Stimulated activated CD4-positive, alpha-beta T cell treated with anti-CD3 and anti-CD28 coated beads, Interleukin-1b, Interleukin-23, amount 100 ng/mL, for 4 hours (primary cell): ENCODE results near the gene CREBBP.

Experiments
- DNase-seq, 2 donors: peaks; one replicate each; pipeline ENCODE4 v3.0.0-alpha.2; 2020; ENCODE audit warnings: low read depth in 2 of 2

Gene CREBBP

DNA sequence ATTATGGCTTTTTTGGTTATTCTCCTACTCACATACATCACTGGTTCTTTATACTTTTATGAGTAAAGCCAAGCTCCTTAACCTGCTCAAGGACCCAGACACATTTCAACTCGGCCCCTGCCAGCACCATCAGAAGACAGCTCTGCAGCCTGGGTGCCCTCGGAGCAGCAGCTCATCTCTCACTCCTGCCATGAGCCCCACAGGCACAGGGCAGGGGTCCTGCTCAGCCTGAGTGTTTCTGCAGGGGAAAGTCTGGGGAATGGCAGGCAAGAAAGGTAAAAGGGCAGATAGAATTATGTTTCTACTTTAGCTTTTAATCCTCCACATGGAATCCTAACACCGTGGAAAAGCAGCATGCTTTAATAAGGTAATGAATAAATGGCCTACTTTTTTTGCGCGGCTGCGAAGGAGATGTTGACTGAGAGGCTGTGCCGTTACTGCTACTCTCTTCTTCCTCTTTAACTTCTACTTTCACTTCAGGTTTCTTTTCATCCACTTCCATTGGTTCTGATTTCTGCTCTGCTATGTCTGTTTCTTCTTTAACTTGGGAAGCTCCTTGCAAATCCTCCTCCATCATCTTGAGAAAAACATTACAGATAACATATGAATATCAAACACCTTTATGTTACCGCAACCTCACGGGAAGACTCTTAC is 113.1 kb downstream of the CREBBP start:
- DNase-seq, result no peak

GRCh38 chr16:3766177-3766576 is 114.3 kb downstream of the CREBBP start:
- DNase-seq, result no peak

- no peak for DNase-seq
These were observed 116.1 kb downstream of the CREBBP start for GRCh38 chr16:3764409-3764808.

DNA sequence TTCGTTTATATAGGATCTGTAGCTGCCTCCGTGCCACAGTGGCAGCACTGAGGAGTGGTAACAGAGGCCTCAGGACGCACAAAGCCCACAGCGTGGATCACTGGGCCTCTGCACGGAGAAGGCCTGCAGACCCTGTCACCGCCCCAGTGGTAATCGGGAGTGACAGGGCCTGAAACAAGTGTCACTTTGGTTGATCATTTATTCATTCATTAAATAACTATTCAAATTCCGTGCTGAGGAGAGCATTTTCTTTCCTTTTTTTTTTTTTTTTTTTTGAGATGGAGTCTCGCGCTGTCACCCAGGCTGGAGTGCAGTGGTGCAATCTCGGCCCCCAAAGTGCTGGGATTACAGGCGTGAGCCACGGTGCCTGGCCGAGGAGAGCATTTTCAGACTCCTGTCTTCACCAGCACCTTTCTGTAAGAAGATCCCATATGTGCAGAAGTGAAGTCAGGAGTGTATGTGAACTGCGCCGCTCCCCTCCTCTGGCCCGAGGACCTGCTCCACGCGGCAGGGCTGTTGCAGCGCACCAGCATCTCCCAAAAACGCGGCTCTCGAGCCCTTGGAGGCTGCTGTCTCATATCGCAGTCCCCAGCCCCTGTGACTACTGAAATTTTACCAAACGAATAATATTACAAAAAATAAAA is 118.3 kb downstream of the CREBBP start:
- DNase-seq, result no peak

GRCh38 chr16:3761375-3762106 is 119.0 kb downstream of the CREBBP start:
- DNase-seq, result no peak

DNA sequence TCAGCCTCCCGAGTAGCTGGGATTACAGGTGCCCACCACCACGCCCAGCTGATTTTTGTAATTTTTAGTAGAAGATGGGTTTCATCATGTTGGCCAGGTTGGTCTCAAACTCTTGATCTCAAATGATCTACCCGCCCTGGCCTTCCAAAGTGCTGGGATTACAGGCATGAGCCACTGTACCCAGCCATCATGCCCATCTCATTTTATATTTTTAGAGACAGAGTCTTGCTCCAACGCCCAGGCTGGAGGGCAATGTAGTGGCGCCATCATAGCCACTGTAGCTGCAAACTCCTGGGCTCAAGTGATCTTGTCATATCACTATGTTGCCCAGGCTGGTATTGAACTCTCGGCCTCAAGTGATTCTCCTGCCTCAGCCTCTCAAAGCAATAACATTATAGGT is 120.0 kb downstream of the CREBBP start:
- DNase-seq, result no peak

DNA sequence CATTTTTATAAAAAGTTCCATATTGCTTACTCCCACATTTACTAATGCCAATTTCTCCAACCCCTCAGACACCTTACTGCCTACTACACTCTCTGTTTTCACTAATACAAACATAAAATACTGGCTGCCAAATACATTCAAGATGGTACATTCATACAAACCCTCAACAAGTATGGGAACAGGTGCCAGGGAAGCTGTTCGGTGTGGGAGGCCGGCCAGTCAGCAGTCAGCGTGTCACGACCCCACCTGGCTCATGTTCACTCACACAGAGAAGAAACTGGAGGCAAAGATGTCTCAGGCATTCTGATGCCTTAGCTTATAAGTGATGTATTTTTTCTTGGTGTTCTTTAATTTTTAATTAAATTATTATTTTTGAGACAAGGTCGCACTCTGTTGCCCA is 120.8 kb downstream of the CREBBP start:
- no peak for DNase-seq

DNA sequence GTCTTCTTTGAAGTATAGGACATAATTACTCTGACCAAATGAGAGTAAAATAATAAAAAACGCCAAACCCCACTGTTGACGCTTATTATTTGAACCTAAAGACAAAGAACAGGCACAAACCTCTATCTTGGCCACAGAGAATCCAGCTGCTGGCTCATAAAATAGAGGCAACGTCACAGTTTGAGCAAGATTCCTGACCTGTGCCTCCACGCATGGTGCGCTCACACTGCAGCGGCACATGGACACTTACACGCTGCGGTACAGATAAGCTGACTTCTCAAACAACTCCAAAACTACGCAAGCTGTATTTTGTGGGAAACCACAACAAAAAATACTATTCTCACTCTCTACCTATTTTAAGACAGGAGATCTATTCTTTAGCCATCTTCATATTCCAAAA is 124.4 kb downstream of the CREBBP start:
- no peak for DNase-seq

- no peak for DNase-seq
These were observed 125.3 kb downstream of the CREBBP start for GRCh38 chr16:3755249-3755648.

GRCh38 chr16:3754772-3755171 is 125.7 kb downstream of the CREBBP start:
- no peak for DNase-seq

DNA sequence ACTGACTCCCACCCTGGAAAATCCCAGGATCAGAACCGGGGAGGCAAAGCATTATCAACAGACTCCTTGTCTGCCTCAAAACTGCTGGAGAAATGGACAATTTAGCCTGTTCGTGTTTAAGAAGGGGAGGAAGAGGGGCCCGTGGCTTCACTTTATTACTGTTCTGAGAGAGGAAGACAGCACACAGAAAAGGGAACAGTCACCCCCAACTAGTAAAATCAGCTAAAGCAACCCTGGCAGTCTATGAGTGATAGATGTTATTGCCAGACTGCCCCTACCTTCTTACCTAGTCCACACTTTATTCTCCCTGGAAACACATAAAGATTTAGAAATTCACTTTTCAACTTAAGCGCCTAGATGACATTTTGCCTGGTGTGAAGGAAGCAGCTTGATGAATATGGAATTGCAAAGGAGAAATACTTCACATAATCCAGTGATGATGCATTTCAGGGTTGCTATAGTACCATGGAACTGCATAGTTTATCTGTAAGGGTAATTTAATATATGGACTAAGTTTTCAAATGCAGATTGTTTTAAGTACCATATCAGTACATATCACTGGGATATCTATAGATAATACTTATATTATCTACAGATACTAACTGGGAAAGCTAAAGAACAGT is 126.3 kb downstream of the CREBBP start:
- DNase-seq, result no peak

GRCh38 chr16:3752984-3753383 is 127.5 kb downstream of the CREBBP start:
- DNase-seq, result no peak

GRCh38 chr16:3751878-3752277 is 128.6 kb downstream of the CREBBP start:
- no peak for DNase-seq

GRCh38 chr16:3748307-3748706 is 132.2 kb downstream of the CREBBP start:
- no peak for DNase-seq

GRCh38 chr16:3745751-3746355 is 134.7 kb downstream of the CREBBP start:
- DNase-seq, result no peak

GRCh38 chr16:3744018-3744417 is 136.5 kb downstream of the CREBBP start:
- no peak for DNase-seq

DNA sequence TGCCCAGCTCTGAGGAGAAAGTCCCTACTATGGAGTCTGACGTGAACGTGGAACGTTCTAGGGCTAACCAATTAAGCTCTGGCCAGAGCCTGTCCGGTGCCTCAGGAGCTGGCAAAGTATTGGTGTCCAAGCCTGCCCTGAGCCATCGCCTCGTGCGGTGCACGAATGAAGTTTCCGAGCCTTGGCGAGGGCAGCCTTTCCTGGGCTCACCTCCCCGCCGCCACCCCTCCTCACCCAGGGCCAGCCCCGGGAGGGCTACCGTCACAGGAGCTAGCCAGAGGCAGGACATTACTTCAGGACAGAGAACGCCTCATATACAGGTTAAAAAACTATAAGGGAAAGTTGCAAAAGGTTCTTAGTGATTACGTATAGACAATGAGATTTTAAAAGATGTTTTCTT is 139.6 kb downstream of the CREBBP start:
- DNase-seq, result no peak

DNA sequence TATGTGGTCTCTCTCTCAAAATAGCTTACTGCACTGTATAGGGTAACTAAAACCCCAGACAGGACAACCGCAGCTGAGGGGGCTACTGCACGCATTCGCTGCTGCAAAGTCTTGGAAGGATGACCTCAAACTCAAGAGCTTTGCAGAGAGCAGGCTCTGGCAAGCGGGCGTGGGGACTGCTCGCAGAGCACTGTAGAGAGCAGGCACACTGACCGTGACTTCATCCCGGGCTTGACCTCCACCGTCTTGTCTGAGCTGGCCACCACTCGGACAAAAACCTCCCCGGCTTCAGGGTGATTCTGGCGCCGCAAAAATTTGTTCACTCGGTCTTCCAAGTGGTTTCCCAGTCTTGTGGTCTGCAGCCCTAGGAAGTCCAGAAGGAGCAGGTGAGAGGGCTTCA is 140.3 kb downstream of the CREBBP start:
- no peak for DNase-seq

DNA sequence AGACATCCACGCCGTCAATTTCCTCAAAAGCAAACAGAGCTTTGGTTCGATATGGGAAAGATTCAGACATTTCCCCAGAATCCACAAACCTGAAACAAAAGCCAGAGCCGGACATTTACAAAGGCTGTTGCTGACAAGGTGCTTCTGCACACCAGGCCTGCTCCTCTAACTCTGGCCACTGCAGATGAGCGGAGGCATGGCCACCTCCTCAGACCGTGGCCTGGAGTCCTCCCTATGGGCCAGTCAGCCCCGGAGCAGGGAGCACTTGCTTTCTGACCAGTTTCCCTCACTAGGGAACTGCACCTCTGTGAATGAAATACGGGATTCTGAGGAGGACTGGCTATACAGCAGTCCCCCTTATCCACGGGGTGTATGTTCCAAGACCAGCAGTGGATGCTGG is 140.9 kb downstream of the CREBBP start:
- no peak for DNase-seq

- DNase-seq, result no peak
These were observed 142.0 kb downstream of the CREBBP start for GRCh38 chr16:3738541-3738940.

DNA sequence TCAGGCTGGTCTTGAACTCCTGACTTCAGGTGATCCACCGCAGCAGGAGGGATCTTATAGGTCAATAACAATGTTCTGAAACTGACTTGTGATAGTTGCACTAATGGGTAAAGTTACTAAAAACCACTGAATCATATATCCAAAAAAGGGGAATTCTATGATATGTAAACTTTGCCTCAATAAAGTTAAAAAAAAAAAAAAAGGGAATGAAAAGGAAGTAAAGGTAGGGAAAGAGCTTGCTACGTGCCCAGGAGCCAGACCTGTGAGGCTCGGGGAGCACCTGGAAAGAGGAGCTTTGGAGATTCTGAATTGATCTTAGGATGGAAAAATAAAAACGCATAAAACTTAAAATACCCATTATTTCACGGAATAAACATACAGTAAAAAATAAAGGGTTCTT is 142.4 kb downstream of the CREBBP start:
- no peak for DNase-seq

GRCh38 chr16:3737181-3737580 is 143.3 kb downstream of the CREBBP start:
- DNase-seq, result no peak
